Activated naive CD8-positive, alpha-beta T cell (primary cell): ENCODE measurements around the gene TRIM2.
A peak's percentile ranks its signal among the peaks of the same experiment; 100 is the strongest.

Experiments used
- H3K27ac Mint-ChIP-seq: one replicate; pipeline ENCODE4 v1.8.0; 2021; ENCODE audit warnings: mixed read lengths
- H3K27me3 Mint-ChIP-seq: one replicate; pipeline ENCODE4 v1.8.0; 2021; ENCODE audit warnings: mixed read lengths
- H3K36me3 Mint-ChIP-seq: one replicate; pipeline ENCODE4 v1.8.0; 2021; ENCODE audit warnings: mixed read lengths
- H3K4me1 Mint-ChIP-seq: one replicate; pipeline ENCODE4 v1.8.0; 2021; ENCODE audit warnings: low read depth, mixed read lengths
- H3K4me3 Mint-ChIP-seq: one replicate; pipeline ENCODE4 v1.8.0; 2021; ENCODE audit warnings: mild to moderate bottlenecking, mixed read lengths
- H3K9me3 Mint-ChIP-seq: one replicate; pipeline ENCODE4 v1.8.0; 2021; ENCODE audit warnings: low read depth, mixed read lengths

The TRIM2 gene

DNA sequence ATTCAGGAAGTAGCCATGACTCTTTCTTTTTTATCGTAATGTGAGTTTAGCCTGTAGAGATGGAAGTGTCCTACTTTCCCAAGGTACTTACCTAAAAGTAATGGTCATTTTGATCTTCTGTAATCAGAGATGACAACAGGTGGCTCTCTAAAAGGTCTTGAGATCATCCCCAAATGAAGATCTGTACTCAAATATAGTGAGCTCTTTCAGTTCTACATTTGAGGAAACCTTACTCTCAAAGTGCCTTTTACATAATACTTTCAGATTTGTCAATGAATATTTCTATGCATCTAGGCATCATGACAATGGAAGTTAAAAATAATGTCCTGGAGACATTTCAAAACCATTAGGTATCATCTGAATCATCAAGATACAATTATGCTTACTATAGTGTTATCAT is 123.0 kb downstream of the TRIM2 start:
- H3K4me3 Mint-ChIP-seq, result no peak overlapping the region
- H3K36me3 Mint-ChIP-seq, result peaks cover 4% of the 10 kb centered on the region
- H3K27me3 Mint-ChIP-seq, result peaks cover 2% of the 10 kb centered on the region
- no peaks in the 10 kb centered on the region for H3K4me1 Mint-ChIP-seq
- H3K27ac Mint-ChIP-seq, result no peak overlapping the region
- H3K9me3 Mint-ChIP-seq, result no peaks in the 10 kb centered on the region

DNA sequence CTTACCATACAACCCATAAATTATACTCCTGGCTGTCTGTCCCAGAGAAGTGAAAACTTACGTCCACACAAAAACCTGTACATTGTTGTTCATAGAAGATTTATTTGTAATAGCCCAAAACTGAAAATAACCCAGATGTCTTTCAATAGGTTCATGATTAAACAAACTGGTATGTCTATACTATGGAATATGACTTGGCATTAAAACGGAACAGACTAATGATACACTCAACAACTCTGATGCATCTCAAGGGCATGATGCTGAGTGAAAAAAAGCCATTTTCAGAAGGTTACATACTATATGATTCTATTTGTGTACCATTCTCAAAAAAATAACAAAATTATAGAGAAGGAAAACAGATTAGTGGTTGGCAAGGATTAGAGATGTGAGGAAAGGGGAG is 128.7 kb downstream of the TRIM2 start:
- no peaks in the 10 kb centered on the region for H3K4me1 Mint-ChIP-seq
- no peak overlapping the region for H3K27ac Mint-ChIP-seq
- H3K36me3 Mint-ChIP-seq, result peaks cover 4% of the 10 kb centered on the region
- H3K27me3 Mint-ChIP-seq, result no peaks in the 10 kb centered on the region
- H3K9me3 Mint-ChIP-seq, result no peaks in the 10 kb centered on the region
- H3K4me3 Mint-ChIP-seq, result no peak overlapping the region

GRCh38 chr4:153333874-153334273 is 129.6 kb downstream of the TRIM2 start:
- Mint-ChIP-seq H3K9me3 (no peaks in the 10 kb centered on the region), H3K4me3 (no peak overlapping the region), H3K36me3 (peaks cover 2% of the 10 kb centered on the region), H3K27ac (no peak overlapping the region), H3K27me3 (no peaks in the 10 kb centered on the region), H3K4me1 (no peaks in the 10 kb centered on the region)

DNA sequence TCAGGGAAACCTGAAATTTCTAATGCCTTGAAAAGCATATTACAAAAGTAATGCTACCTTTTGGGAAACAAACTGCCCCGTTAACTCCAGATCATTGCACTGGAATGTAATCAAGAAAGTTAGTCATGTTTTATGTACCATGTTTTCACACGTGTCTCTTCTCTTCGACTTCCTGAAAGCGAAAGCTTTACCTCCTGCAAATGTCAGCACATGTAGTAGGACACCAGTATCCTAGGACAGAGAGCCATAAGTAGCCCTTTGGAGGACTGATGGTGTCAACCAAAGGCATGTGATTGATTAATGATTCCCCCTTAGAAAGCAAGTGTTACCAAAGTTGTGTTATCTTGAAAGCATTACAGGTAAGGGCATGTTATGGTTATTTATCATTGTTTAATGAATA is 131.4 kb downstream of the TRIM2 start:
- no peaks in the 10 kb centered on the region for H3K27me3 Mint-ChIP-seq
- no peak overlapping the region for H3K27ac Mint-ChIP-seq

DNA sequence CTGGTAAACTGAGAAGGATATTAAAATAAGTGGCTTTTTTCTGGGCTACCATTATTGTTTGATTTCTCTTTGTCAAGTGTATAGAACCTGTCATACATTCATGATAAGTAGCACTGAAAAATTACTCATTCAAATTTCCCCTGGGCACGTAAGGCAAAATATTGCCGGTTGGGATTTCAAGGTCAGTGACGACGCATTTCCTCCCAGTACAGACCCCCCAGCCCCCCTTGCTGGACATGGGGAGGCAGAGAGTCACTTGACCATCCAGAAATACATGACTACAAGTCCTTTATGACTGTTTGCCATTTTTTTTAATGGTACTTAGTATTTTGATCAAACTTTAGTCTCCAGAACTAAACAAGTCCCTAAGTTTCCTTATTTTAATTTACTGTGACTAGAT is 133.4 kb downstream of the TRIM2 start:
- Mint-ChIP-seq H3K4me1 (no peaks in the 10 kb centered on the region), H3K36me3 (no peaks in the 10 kb centered on the region), H3K4me3 (no peak overlapping the region), H3K27ac (no peak overlapping the region), H3K27me3 (no peaks in the 10 kb centered on the region), H3K9me3 (no peaks in the 10 kb centered on the region)

More for the DNA sequence above, 131.4 kb downstream of the TRIM2 start:
- H3K4me1 Mint-ChIP-seq, result no peaks in the 10 kb centered on the region
- H3K4me3 Mint-ChIP-seq, result no peak overlapping the region
- no peaks in the 10 kb centered on the region for H3K36me3 Mint-ChIP-seq
- no peaks in the 10 kb centered on the region for H3K9me3 Mint-ChIP-seq

- Mint-ChIP-seq H3K9me3 (no peaks in the 10 kb centered on the region), H3K4me3 (no peak overlapping the region), H3K4me1 (peaks cover 4% of the 10 kb centered on the region), H3K27ac (no peak overlapping the region), H3K27me3 (no peaks in the 10 kb centered on the region), H3K36me3 (no peaks in the 10 kb centered on the region)
Observed at GRCh38 chr4:153341575-153342090, 137.4 kb downstream of the TRIM2 start.

- H3K36me3 Mint-ChIP-seq, result no peaks in the 10 kb centered on the region
- no peaks in the 10 kb centered on the region for H3K27me3 Mint-ChIP-seq
- H3K4me3 Mint-ChIP-seq, result peak overlapping the region; percentile 40
- H3K27ac Mint-ChIP-seq, result no peak overlapping the region
- peaks cover 4% of the 10 kb centered on the region for H3K4me1 Mint-ChIP-seq
- no peaks in the 10 kb centered on the region for H3K9me3 Mint-ChIP-seq
Observed at GRCh38 chr4:153342751-153343552, 138.7 kb downstream of the TRIM2 start.

GRCh38 chr4:153344131-153345011 is 140.1 kb downstream of the TRIM2 start, which contains the start of gene MND1:
MND1 (plus strand) TSS chr4:153344688; CDS start chr4:153344738, 50 bp downstream.
- no peaks in the 10 kb centered on the region for H3K9me3 Mint-ChIP-seq
- H3K36me3 Mint-ChIP-seq, result no peaks in the 10 kb centered on the region
- peaks cover 4% of the 10 kb centered on the region for H3K4me1 Mint-ChIP-seq
- H3K27me3 Mint-ChIP-seq, result no peaks in the 10 kb centered on the region
- peak within 1 kb of the TSS; percentile 96 for H3K4me3 Mint-ChIP-seq
- H3K27ac Mint-ChIP-seq, result peak within 1 kb of the TSS; percentile 90

DNA sequence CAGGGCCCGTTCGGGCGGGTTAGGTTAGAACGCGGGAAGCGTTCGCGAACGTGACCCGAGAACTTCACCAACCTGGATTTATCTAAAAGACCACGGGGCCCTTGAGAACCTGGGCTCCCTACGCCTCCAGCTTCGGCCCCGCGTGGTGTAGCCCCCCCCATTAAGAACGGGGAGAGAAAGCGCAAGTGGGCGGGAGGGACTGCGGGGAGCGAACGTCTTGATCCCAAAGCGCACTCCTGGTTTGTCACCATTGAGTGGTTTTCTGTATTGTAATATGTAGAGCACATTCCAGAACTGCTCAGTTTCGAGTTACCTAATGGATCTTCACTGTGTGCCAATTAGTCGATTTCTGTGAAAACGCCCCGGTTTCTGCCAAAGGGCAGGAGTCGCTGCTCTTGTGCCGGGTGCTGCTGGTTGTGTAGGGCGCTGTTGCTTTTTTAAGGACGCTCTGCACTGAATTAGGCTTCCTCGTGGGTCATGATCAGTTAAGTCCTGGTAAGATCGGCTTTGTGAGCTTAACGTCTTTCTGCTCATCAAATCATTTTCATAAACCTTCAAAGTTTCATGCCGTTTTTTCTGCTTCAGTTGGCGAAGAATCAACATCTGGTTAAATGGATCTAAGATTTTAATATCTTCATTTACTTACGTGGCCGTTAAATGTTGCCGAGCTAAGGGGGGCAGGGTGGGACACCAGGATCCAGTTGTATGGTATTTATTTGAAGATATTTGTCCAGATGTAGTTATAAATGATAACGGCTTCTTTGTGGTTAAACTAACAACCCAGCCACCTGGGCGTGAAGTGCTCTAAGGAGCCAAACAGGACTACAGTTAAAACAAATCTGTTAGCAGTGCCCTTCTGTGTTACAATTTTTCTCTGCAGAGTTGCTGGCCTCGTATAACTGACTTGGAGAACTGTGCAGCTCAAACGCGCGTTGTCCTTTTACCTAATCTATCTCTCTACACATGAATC is 141.1 kb downstream of the TRIM2 start:
- peaks cover 2% of the 10 kb centered on the region for H3K36me3 Mint-ChIP-seq
- peak overlapping the region; percentile 96 for H3K4me3 Mint-ChIP-seq
- H3K27me3 Mint-ChIP-seq, result no peaks in the 10 kb centered on the region
- no peaks in the 10 kb centered on the region for H3K9me3 Mint-ChIP-seq
- H3K4me1 Mint-ChIP-seq, result peaks cover 4% of the 10 kb centered on the region
- peak overlapping the region; percentile 90 for H3K27ac Mint-ChIP-seq

DNA sequence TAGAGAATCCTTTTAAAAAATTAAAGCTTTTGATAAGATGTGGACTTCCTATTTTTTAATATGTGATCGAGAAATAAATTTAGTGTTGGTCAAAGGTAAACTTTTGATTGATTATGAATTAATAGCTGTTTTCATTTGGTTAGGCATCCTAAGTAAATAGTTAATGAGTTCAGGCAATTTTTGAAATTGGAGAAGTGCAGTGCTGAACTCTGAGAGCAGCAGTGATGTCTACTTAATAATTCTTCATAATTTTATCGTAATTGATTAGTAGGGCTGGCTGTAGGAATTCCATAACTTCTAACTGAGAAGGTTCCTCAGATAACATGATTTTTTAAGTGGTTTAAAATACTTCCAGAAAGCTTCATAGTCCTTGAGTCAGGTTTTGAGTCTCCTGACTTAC is 141.8 kb downstream of the TRIM2 start:
- Mint-ChIP-seq H3K4me3 (peak overlapping the region; percentile 96), H3K4me1 (peaks cover 4% of the 10 kb centered on the region), H3K36me3 (peaks cover 2% of the 10 kb centered on the region), H3K9me3 (no peaks in the 10 kb centered on the region), H3K27ac (no peak overlapping the region), H3K27me3 (no peaks in the 10 kb centered on the region)

GRCh38 chr4:153346563-153346962 is 142.3 kb downstream of the TRIM2 start:
- Mint-ChIP-seq H3K4me1 (peaks cover 4% of the 10 kb centered on the region), H3K27me3 (no peaks in the 10 kb centered on the region)

DNA sequence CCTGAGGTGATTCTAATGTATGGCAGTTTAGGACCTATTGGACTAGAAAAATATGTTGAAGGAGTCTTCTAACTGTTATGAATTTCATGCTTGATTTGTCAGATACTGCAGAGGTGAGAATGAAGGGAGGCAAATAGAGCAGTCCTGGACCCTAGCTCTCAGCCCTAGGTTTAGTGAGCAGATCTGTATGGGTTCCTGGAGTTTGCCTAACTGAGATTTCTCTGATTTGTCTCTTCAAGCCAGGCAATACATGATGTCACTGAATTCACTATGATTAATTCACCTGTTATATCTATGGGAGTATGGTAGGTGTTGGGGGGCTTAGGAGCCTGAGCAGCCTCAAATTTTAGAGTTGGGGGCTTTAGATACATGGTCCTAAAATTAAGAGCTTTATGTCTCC is 142.9 kb downstream of the TRIM2 start:
- H3K9me3 Mint-ChIP-seq, result no peaks in the 10 kb centered on the region
- no peak overlapping the region for H3K27ac Mint-ChIP-seq
- no peak overlapping the region for H3K4me3 Mint-ChIP-seq

More at GRCh38 chr4:153346563-153346962, 142.3 kb downstream of the TRIM2 start:
- H3K36me3 Mint-ChIP-seq, result peaks cover 2% of the 10 kb centered on the region
- no peak overlapping the region for H3K27ac Mint-ChIP-seq
- no peaks in the 10 kb centered on the region for H3K9me3 Mint-ChIP-seq
- peak overlapping the region; percentile 8 for H3K4me3 Mint-ChIP-seq

GRCh38 chr4:153348006-153348405 is 143.8 kb downstream of the TRIM2 start:
- H3K27me3 Mint-ChIP-seq, result no peaks in the 10 kb centered on the region
- H3K36me3 Mint-ChIP-seq, result peaks cover 2% of the 10 kb centered on the region
- H3K9me3 Mint-ChIP-seq, result no peaks in the 10 kb centered on the region
- H3K4me1 Mint-ChIP-seq, result peaks cover 4% of the 10 kb centered on the region
- H3K4me3 Mint-ChIP-seq, result no peak overlapping the region
- H3K27ac Mint-ChIP-seq, result no peak overlapping the region

More for the DNA sequence above, 142.9 kb downstream of the TRIM2 start:
- Mint-ChIP-seq H3K36me3 (peaks cover 2% of the 10 kb centered on the region), H3K4me1 (peaks cover 4% of the 10 kb centered on the region), H3K27me3 (no peaks in the 10 kb centered on the region)

- Mint-ChIP-seq H3K4me3 (no peak overlapping the region), H3K4me1 (peaks cover 6% of the 10 kb centered on the region), H3K27ac (no peak overlapping the region), H3K9me3 (no peaks in the 10 kb centered on the region), H3K27me3 (no peaks in the 10 kb centered on the region), H3K36me3 (peaks cover 2% of the 10 kb centered on the region)
Observed at GRCh38 chr4:153349206-153349805, 145.1 kb downstream of the TRIM2 start.
